Right lobe of liver (tissue), 4 donors: ENCODE results near the gene SLC6A11.

Source experiments
- POLR2A ChIP-seq: fragments of 450-650 bp; IDR thresholded peaks from one replicate; pipeline ENCODE4 v1.6.1; 2017; ENCODE audit warnings: antibody characterized with exemption, mild to moderate bottlenecking
- TF ChIP-seq, protein P1 (sequence below), 4 donors: fragments of 200-600 bp in 3 of 4; fragments of 450-650 bp in 1 of 4; IDR thresholded peaks; one replicate each; pipeline versions ENCODE4 v1.5.1 to v1.8.0; 2016 to 2022; ENCODE audit warnings: antibody characterized with exemption in 4 of 4, mild to moderate bottlenecking in 2 of 4
- donor health status: DM: no; HTN: no; CAD: no.
- donor health status: DM: no; HTN: no; CAD: no.
- donor health status: DM: no; HTN: yes; CAD: no.

DNA sequence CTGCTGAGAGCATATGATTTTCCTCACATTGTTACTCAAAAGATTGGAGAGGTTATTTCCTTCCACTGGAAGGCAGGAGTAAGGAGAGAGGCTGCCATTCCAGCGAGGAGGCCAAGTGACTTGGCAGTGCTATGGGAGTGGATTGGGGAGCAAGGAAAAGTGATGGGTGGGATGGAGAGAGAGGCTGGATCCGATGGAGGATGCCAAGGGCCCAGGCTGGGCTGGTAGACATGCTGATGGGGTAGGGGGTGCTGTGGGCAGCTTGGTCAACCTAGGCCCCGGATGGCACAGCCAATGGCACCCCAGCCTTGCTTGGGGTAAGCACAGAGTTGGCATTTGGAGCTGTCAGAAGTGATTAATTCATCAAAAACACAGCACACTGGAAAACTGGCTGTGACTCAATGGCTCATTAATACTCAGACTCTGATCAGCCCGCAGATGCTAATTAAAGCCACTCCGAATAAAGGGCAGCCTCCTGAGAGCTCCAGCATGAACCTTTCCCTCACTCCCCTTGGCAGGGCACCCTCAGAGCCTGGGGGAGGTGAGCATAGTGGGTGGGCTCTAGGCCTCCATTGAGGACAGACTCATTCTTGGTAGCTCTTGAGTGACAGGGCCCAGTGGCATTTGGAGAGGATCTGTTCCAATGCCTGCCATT is 154.4 kb downstream of the SLC6A11 start:
- TF ChIP-seq, protein P1, sequence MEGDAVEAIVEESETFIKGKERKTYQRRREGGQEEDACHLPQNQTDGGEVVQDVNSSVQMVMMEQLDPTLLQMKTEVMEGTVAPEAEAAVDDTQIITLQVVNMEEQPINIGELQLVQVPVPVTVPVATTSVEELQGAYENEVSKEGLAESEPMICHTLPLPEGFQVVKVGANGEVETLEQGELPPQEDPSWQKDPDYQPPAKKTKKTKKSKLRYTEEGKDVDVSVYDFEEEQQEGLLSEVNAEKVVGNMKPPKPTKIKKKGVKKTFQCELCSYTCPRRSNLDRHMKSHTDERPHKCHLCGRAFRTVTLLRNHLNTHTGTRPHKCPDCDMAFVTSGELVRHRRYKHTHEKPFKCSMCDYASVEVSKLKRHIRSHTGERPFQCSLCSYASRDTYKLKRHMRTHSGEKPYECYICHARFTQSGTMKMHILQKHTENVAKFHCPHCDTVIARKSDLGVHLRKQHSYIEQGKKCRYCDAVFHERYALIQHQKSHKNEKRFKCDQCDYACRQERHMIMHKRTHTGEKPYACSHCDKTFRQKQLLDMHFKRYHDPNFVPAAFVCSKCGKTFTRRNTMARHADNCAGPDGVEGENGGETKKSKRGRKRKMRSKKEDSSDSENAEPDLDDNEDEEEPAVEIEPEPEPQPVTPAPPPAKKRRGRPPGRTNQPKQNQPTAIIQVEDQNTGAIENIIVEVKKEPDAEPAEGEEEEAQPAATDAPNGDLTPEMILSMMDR (IDR thresholded peaks at IDR 0.05), result no peak
- TF ChIP-seq POLR2A, result no peak
